Measurements from ENCODE around the gene COQ4. TPM values are rescaled to one million over a fixed set of nuclear protein-coding genes. Genes with fewer than 3 reads are reported as not detected.

The COQ4 gene
- total RNA-seq, 1 experiment from 2014 or later, result 45.3 TPM

DNA sequence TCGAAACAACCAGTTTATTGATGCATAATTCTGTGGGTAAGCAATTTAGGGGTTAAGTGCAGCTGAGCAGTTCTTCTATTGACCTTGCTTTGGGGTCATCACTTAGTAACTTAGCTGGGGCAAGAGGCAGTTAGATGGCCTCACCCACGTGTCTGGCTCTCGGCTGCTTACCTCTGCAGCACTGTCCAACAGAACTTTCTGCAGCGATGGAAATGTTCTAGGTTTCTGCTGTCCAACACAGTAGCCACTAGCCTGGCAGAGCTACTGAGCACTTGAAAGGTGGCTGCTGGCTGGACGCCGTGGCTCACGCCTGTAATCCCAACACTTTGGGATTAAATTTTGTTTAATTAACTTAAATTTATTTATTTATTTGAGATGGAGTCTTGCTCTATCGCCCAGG, 35.5 kb downstream of the COQ4 start (continued):
- TF ChIP-seq NFYB (CRISPR knock-in tag; conservative IDR thresholded peaks at IDR 0.05; ENCODE audit: low read depth), result no peak
- no peak for TF ChIP-seq TCF7 (CRISPR knock-in tag; IDR thresholded peaks at IDR 0.05; ENCODE audit: low read depth)
- TF ChIP-seq PRDM15 (CRISPR knock-in tag; IDR thresholded peaks at IDR 0.05), result no peak
- TF ChIP-seq EMX1 (CRISPR knock-in tag; IDR thresholded peaks at IDR 0.05), result no peak
- TF ChIP-seq, protein P1, sequence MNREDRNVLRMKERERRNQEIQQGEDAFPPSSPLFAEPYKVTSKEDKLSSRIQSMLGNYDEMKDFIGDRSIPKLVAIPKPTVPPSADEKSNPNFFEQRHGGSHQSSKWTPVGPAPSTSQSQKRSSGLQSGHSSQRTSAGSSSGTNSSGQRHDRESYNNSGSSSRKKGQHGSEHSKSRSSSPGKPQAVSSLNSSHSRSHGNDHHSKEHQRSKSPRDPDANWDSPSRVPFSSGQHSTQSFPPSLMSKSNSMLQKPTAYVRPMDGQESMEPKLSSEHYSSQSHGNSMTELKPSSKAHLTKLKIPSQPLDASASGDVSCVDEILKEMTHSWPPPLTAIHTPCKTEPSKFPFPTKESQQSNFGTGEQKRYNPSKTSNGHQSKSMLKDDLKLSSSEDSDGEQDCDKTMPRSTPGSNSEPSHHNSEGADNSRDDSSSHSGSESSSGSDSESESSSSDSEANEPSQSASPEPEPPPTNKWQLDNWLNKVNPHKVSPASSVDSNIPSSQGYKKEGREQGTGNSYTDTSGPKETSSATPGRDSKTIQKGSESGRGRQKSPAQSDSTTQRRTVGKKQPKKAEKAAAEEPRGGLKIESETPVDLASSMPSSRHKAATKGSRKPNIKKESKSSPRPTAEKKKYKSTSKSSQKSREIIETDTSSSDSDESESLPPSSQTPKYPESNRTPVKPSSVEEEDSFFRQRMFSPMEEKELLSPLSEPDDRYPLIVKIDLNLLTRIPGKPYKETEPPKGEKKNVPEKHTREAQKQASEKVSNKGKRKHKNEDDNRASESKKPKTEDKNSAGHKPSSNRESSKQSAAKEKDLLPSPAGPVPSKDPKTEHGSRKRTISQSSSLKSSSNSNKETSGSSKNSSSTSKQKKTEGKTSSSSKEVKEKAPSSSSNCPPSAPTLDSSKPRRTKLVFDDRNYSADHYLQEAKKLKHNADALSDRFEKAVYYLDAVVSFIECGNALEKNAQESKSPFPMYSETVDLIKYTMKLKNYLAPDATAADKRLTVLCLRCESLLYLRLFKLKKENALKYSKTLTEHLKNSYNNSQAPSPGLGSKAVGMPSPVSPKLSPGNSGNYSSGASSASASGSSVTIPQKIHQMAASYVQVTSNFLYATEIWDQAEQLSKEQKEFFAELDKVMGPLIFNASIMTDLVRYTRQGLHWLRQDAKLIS (CRISPR knock-in tag; IDR thresholded peaks at IDR 0.05; ENCODE audit: borderline replicate concordance), result no peak
- no peak for TF ChIP-seq SP1 (CRISPR knock-in tag; conservative IDR thresholded peaks at IDR 0.05)
- TF ChIP-seq MYBL2 (CRISPR knock-in tag; IDR thresholded peaks at IDR 0.05), result no peak
- TF ChIP-seq E2F5 (CRISPR knock-in tag; IDR thresholded peaks at IDR 0.05), result no peak

DNA sequence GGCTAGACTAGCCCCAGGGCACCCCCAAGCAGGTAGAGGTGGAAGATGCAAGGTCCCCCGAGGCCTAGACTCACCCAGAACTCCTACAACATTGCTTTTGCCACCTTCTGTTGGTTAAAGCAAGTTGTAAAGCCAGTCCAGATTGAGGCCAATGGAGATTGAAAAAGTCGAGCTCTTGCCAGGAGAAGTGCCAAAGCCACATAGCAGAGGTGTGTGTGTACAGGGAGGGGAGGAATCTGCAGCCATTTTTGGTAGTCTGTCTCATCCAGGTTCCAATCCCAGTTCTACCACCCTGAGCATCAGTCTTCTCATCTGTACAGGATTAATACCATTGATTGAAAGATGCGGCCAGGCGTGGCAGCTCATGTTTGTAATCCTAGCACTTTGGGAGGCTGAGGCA, 36.2 kb downstream of the COQ4 start:
- Mint-ChIP-seq H3K4me1 (peaks cover 22% of the 10 kb centered on the region), H3K36me3 (peaks cover 5% of the 10 kb centered on the region; the same call in 1 of the 2 replicates), H3K27ac (no peak overlapping the region), H3K27me3 (ENCODE audit: low read depth) (peaks cover 27% of the 10 kb centered on the region), H3K9me3 (no peaks in the 10 kb centered on the region), H3K4me3 (no peak overlapping the region)
- CTCF ChIA-PET, result interaction anchor here (10.8 kb wide), 1 partner anchor 54 kb away, joined by 248 read pairs; no protein-coding TSS in a partner anchor
- ATAC-seq (no peak), DNase-seq (ENCODE audit: low spot score) (no peak)
- TF ChIP-seq, protein P2, sequence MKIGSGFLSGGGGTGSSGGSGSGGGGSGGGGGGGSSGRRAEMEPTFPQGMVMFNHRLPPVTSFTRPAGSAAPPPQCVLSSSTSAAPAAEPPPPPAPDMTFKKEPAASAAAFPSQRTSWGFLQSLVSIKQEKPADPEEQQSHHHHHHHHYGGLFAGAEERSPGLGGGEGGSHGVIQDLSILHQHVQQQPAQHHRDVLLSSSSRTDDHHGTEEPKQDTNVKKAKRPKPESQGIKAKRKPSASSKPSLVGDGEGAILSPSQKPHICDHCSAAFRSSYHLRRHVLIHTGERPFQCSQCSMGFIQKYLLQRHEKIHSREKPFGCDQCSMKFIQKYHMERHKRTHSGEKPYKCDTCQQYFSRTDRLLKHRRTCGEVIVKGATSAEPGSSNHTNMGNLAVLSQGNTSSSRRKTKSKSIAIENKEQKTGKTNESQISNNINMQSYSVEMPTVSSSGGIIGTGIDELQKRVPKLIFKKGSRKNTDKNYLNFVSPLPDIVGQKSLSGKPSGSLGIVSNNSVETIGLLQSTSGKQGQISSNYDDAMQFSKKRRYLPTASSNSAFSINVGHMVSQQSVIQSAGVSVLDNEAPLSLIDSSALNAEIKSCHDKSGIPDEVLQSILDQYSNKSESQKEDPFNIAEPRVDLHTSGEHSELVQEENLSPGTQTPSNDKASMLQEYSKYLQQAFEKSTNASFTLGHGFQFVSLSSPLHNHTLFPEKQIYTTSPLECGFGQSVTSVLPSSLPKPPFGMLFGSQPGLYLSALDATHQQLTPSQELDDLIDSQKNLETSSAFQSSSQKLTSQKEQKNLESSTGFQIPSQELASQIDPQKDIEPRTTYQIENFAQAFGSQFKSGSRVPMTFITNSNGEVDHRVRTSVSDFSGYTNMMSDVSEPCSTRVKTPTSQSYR (CRISPR knock-in tag; IDR thresholded peaks at IDR 0.05), result no peak
- TF ChIP-seq CBFB (CRISPR knock-in tag; IDR thresholded peaks at IDR 0.05; ENCODE audit: low read depth) (no peak), NR2C2 (CRISPR knock-in tag; IDR thresholded peaks at IDR 0.05) (no peak), FOXK1 (CRISPR knock-in tag; IDR thresholded peaks at IDR 0.05) (no peak), ETV6 (CRISPR knock-in tag; IDR thresholded peaks at IDR 0.05) (no peak), ZNF423 (CRISPR knock-in tag; IDR thresholded peaks at IDR 0.05) (no peak), TEAD1 (CRISPR knock-in tag; IDR thresholded peaks at IDR 0.05) (no peak), ZNF396 (CRISPR knock-in tag; IDR thresholded peaks at IDR 0.05; ENCODE audit: borderline replicate concordance) (no peak), PRRX2 (CRISPR knock-in tag; IDR thresholded peaks at IDR 0.05) (no peak), ATF1 (CRISPR knock-in tag; IDR thresholded peaks at IDR 0.05) (no peak)
- TF ChIP-seq, protein P1 (CRISPR knock-in tag; IDR thresholded peaks at IDR 0.05; ENCODE audit: borderline replicate concordance), result no peak
- POLR2A ChIA-PET, result interaction anchor here (0.5 kb wide), 1 partner anchor 129 kb away, joined by 3 read pairs; no protein-coding TSS in a partner anchor
